Pancreas (tissue), 10 donors: ENCODE measurements around the gene ZACN. TPM values are rescaled to one million over a fixed set of nuclear protein-coding genes. Genes with fewer than 3 reads are reported as not detected.

Source experiments
- ATAC-seq, 4 donors: fragments of 200-7000 bp; cut with Tn5 transposase; one replicate each; pipeline versions ENCODE4 v1.8.0 to v1.9.1; 2020; ENCODE audit warnings: mild to moderate bottlenecking in 4 of 4, moderate library complexity in 4 of 4
- DNase-seq, 6 donors: peaks; one replicate each; pipeline ENCODE4 v3.0.0-alpha.2; 2020
- FAIRE-seq: peaks from 2 replicates; lab custom pipeline; 2012; peaks lifted over from hg19 to GRCh38; lab: Jason Lieb, UNC
- H3K27ac ChIP-seq, 4 donors: fragments of 200-600 bp; sonication (generic); 1 replicate in 3 of 4; 2 replicates in 1 of 4; pipeline versions ENCODE4 v1.5.0 to v1.8.0; 2020
- H3K27me3 ChIP-seq, 4 donors: fragments of 200-600 bp; one replicate each; pipeline ENCODE4 v1.8.0; 2021
- H3K36me3 ChIP-seq, 3 donors: fragments of 200-600 bp; sonication (generic) in 1 of 3; one replicate each; pipeline versions ENCODE4 v1.5.0 to v1.8.0; 2020 to 2021
- H3K4me1 ChIP-seq, 3 donors: fragments of 200-600 bp; one replicate each; pipeline ENCODE4 v1.8.0; 2021
- H3K4me3 ChIP-seq, 4 donors: fragments of 200-600 bp; sonication (generic) in 2 of 4; one replicate each; pipeline versions ENCODE4 v1.5.0 to v1.8.0; 2020 to 2021
- H3K9me3 ChIP-seq, 4 donors: fragments of 200-600 bp; one replicate each; pipeline ENCODE4 v1.8.0; 2021
- WGBS, 2 donors: extraction: QIAGEN DNeasy Blood & Tissue Kit; methylation state at CpG; one replicate each; pipeline ENCODE4 v1.1.7; 2013; 5-methylcytosine and 5-hydroxymethylcytosine counted together
- intact Hi-C, 3 donors: fragments of 100-400 bp; cut with DNase I; formaldehyde crosslinking; loops; one replicate each; pipeline versions ENCODE4 v1.11.1 to v1.14.2; 2022
- microRNA-seq, 2 donors: library from miRNA; unstranded; fragments of <30 nt; microRNA quantifications; one replicate each; pipeline versions ENCODE4 to v1.1.0, GENCODE V29; 2019 to 2020
- polyA plus RNA-seq, 2 donors: library from polyadenylated mRNA; stranded (reverse); fragments of 200-250 nt; gene quantifications; one replicate each; pipeline ENCODE4 v1.2.3, GENCODE V29; 2013
- total RNA-seq, 6 donors: library from RNA; stranded (reverse); fragmentation: NEBNext Ultra II Directional in 4 of 6; extraction: Animal tissue kit (Norgen Biotek cat#: 25700) in 4 of 6; gene quantifications; one replicate each; pipeline versions ENCODE4 v1.2.1 to v1.2.4, GENCODE V29; 2021 to 2023
- TF ChIP-seq, protein P1 (sequence below), 4 donors: fragments of 200-600 bp; sonication (generic) in 3 of 4; IDR thresholded peaks; one replicate each; pipeline versions ENCODE4 v1.5.0 to v1.8.0; 2021; ENCODE audit warnings: antibody characterized with exemption in 4 of 4
- donor health status: healthy with polysubstance abuse.
- donor health status: DM: no; HTN: no; CAD: no; lungs with moderate emphysema.
- donor health status: DM: no; HTN: no; CAD: no.
- donor health status: control.
- donor health status: control.
- donor health status: Bipolar disorder and iron deficiency.
- donor health status: DM: yes; HTN: yes; CAD: no.
- donor health status: DM: no; HTN: no; CAD: no.
- donor health status: DM: no; HTN: no; CAD: no.
- donor health status: DM: yes; HTN: yes; CAD: no.

Gene ZACN
- total and polyA plus RNA-seq, 8 donors, result 0.06 to 4.2 (median 3.4) TPM; not detected in 5

DNA sequence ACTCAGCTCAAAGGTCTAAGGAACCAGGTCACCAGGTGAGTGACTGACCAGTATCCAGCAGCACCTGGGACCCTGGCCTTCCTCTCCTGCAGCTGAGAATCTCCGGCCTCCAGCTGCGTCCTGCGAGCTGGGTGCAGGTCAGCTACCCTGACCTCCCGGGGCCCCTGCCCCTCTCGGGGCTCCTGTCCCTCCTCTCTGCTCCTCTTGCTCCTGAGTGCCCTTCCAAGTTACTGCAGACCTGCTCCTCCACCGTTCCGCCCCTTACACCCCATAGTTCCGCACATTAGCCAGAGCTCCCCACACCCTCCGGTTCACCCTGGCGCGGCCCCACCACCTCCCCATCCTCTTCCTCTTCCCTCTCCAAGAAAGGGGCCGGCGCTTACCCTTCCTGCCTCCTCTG is 51.5 kb downstream of the ZACN start:
- TF ChIP-seq, protein P1, sequence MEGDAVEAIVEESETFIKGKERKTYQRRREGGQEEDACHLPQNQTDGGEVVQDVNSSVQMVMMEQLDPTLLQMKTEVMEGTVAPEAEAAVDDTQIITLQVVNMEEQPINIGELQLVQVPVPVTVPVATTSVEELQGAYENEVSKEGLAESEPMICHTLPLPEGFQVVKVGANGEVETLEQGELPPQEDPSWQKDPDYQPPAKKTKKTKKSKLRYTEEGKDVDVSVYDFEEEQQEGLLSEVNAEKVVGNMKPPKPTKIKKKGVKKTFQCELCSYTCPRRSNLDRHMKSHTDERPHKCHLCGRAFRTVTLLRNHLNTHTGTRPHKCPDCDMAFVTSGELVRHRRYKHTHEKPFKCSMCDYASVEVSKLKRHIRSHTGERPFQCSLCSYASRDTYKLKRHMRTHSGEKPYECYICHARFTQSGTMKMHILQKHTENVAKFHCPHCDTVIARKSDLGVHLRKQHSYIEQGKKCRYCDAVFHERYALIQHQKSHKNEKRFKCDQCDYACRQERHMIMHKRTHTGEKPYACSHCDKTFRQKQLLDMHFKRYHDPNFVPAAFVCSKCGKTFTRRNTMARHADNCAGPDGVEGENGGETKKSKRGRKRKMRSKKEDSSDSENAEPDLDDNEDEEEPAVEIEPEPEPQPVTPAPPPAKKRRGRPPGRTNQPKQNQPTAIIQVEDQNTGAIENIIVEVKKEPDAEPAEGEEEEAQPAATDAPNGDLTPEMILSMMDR (IDR thresholded peaks at IDR 0.05), result no peak
- H3K27me3 ChIP-seq, result no peaks in the 10 kb centered on the region
- intact Hi-C loops, result no loop called here

DNA sequence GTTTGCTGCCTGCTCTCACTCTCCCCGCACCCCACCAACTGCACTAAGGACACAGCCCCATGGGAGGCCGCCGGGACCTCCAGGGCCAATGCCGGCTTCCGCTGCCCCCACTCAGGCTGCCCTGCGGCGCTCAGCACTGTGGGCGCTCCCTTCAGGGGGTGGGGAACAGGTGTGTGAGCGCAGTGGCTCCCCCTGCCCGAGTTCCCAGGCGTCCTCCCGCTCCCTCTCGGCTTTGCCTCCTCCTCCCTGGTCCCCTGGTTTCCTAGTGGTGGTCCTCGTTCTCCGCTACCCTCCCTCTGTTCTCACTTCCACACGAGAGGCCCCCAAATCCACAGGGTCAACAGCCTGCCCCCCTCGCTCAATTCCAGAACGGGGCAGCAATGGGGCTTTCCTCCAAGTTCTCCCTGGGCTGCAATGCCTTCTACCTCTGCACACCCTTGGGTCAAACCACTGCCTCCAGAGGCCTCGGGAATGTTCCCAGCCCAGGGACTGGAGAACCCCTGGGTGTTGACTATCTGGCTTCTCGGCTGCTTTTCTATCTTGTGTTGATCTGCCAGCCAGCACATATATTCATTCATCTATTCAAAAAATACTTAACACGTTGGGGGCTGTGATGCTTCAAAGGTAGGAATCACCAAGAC is 52.2 kb downstream of the ZACN start:
- no peak for ATAC-seq
- FAIRE-seq, result no peak
- 72 to 79% methylated on average over 21 of the region's 21 CpGs for WGBS, 2 donors
- DNase-seq, result no peak
- H3K9me3 ChIP-seq, result no peaks in the 10 kb centered on the region
- no peaks in the 10 kb centered on the region for H3K27me3 ChIP-seq
- TF ChIP-seq, protein P1 (IDR thresholded peaks at IDR 0.05), result no peak
- no peaks in the 10 kb centered on the region for H3K36me3 ChIP-seq
- H3K4me1 ChIP-seq, result peaks cover 0 to 2% (median 0%) of the 10 kb centered on the region in 3 donors
- intact Hi-C loops, result no loop called here
- H3K27ac ChIP-seq, result no peak overlapping the region
- H3K4me3 ChIP-seq, result no peak overlapping the region

More for the DNA sequence above, 51.5 kb downstream of the ZACN start:
- ATAC-seq (no peak), FAIRE-seq (no peak), DNase-seq (no peak)
- H3K4me3 ChIP-seq, result no peak overlapping the region
- no peaks in the 10 kb centered on the region for H3K36me3 ChIP-seq
- no peak overlapping the region for H3K27ac ChIP-seq
- WGBS, 2 donors, result 73 to 82% methylated on average over 13 of the region's 13 CpGs
- H3K9me3 ChIP-seq, result no peaks in the 10 kb centered on the region
- H3K4me1 ChIP-seq, result peaks cover 0 to 2% (median 0%) of the 10 kb centered on the region in 3 donors

DNA sequence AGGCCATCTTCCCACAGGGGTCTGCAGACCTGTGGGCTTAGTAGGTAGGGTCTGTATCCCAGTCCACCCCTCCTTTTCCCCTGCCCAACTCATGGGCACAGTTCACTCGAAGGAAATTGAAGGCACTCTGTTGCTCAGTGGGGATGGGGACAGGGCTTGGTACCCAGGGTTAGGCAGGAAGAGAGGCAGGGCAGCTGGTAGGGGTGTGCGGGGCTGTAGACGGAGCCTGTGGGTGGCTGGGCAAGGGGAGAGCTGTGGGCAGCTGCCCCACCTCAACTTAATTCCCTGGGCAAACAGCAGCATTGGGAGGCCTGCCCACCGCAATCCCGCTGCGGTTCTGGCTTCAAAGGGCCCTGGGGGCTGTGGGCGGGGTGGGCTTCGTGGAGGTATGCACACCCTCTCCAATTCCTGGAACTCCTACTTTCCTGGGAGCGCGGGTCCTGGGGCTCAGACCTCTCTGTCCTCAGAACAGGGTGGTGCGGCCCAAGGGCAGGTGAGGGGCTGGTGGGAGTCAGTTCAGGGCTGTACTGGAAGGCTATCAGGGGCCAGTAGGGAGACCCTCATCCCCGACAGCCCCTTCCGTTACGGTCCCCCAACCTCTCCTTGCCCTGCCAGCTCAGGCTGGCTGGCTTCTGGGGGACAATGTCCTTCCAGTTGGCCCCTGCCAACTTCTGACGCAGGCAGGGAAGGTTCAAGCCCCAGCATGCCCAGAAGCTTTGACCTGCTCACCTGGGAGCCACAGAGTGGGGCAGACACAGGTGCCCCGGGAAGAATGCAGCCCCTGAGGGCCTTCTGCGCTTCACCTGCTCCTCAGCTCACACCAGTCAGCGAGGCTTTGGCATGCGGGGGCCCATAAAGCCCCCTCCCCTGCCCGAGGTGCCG is 53.0 kb downstream of the ZACN start:
- H3K27me3 ChIP-seq, result no peaks in the 10 kb centered on the region
- no peaks in the 10 kb centered on the region for H3K9me3 ChIP-seq
- H3K4me3 ChIP-seq, result no peak overlapping the region
- ATAC-seq (peak; percentile 27 to 39 (median 34)), FAIRE-seq (no peak), DNase-seq (no peak)
- intact Hi-C loops, result no loop called here
- TF ChIP-seq, protein P1 (IDR thresholded peaks at IDR 0.05), result no peak
- H3K27ac ChIP-seq, result peak overlapping the region; percentile 45 to 65 (median 50)
- H3K36me3 ChIP-seq, result no peaks in the 10 kb centered on the region
- 61 to 68% methylated on average over 18 to 21 of the region's 21 CpGs for WGBS, 2 donors
- H3K4me1 ChIP-seq, result peaks cover 0 to 2% (median 0%) of the 10 kb centered on the region in 3 donors

Small RNAs within 50 kb of the gene (microRNA-seq; reads per million reads assigned to microRNA genes)
- gene MIR6868, result 1.2 to 1.9 reads per million in 2 donors

Other genes starting within 250 kb of the ZACN start
- 10 to 100 TPM in 3 of 6 donors, 1 to 10 TPM in 3; 4.7 to 23.6 (median 10.0) TPM for gene UNC13D, start 234.8 kb upstream of the ZACN start, total RNA-seq
- 10 to 100 TPM; 17.9 to 29.0 TPM for gene UNC13D, start 234.8 kb upstream of the ZACN start, polyA plus RNA-seq
- 10 to 100 TPM; 56.0 to 83.5 (median 62.9) TPM for gene WBP2, start 223.8 kb upstream of the ZACN start, total RNA-seq
- gene WBP2, start 223.8 kb upstream of the ZACN start, polyA plus RNA-seq, result 100 to 1,000 TPM in 1 of 2 donors, 10 to 100 TPM in 1; 95.0 to 106 TPM
- 10 to 100 TPM in 4 of 6 donors, 1 to 10 TPM in 2; 4.2 to 58.2 (median 17.6) TPM for gene TRIM47, start 200.6 kb upstream of the ZACN start, total RNA-seq
- gene TRIM47, start 200.6 kb upstream of the ZACN start, polyA plus RNA-seq, result 10 to 100 TPM; 34.1 to 35.9 TPM
- 10 to 100 TPM in 3 of 6 donors, 1 to 10 TPM in 3; 8.2 to 13.1 (median 10.3) TPM for gene TRIM65, start 182.2 kb upstream of the ZACN start, total RNA-seq
- 10 to 100 TPM in 1 of 2 donors, 1 to 10 TPM in 1; 9.8 to 12.5 TPM for gene TRIM65, start 182.2 kb upstream of the ZACN start, polyA plus RNA-seq
- gene MRPL38, start 174.3 kb upstream of the ZACN start, total RNA-seq, result 10 to 100 TPM; 40.6 to 59.9 (median 45.9) TPM
- gene MRPL38, start 174.3 kb upstream of the ZACN start, polyA plus RNA-seq, result 10 to 100 TPM; 95.3 to 95.8 TPM
- 10 to 100 TPM in 1 of 6 donors, 1 to 10 TPM in 5; 2.4 to 10.1 (median 3.9) TPM for gene FBF1, start 138.1 kb upstream of the ZACN start, total RNA-seq
- gene FBF1, start 138.1 kb upstream of the ZACN start, polyA plus RNA-seq, result 10 to 100 TPM in 1 of 2 donors, 1 to 10 TPM in 1; 7.7 to 24.8 TPM
- gene ACOX1, start 100.0 kb upstream of the ZACN start, total RNA-seq, result 10 to 100 TPM; 50.4 to 74.2 (median 59.4) TPM
- gene ACOX1, start 100.0 kb upstream of the ZACN start, polyA plus RNA-seq, result 10 to 100 TPM; 16.3 to 25.4 TPM
- 10 to 100 TPM in 5 of 6 donors, 1 to 10 TPM in 1; 6.9 to 12.9 (median 12.3) TPM for gene TEN1, start 99.9 kb upstream of the ZACN start, total RNA-seq
- 10 to 100 TPM; 19.7 to 35.0 TPM for gene TEN1, start 99.9 kb upstream of the ZACN start, polyA plus RNA-seq
- 1 to 10 TPM; 1.9 to 6.3 (median 3.0) TPM for gene CDK3, start 78.3 kb upstream of the ZACN start, total RNA-seq
- 10 to 100 TPM; 32.2 to 34.7 TPM for gene CDK3, start 78.3 kb upstream of the ZACN start, polyA plus RNA-seq
- 1 to 10 TPM; 1.3 to 3.5 (median 2.9) TPM for gene EVPL, start 51.9 kb upstream of the ZACN start, total RNA-seq
- 10 to 100 TPM in 1 of 2 donors, 1 to 10 TPM in 1; 6.5 to 14.6 TPM for gene EVPL, start 51.9 kb upstream of the ZACN start, polyA plus RNA-seq
- gene SRP68, start 6.7 kb upstream of the ZACN start, total RNA-seq, result 10 to 100 TPM; 42.4 to 74.6 (median 55.3) TPM
- 10 to 100 TPM; 32.2 to 45.9 TPM for gene SRP68, start 6.7 kb upstream of the ZACN start, polyA plus RNA-seq
- gene GALR2, start 4.4 kb upstream of the ZACN start, total RNA-seq, result under 1 TPM in 2 of 6 donors, not detected in 4; 0.12 to 0.19 TPM
- gene GALR2, start 4.4 kb upstream of the ZACN start, polyA plus RNA-seq, result under 1 TPM in 1 of 2 donors, not detected in 1; 0.11 TPM
- 10 to 100 TPM; 38.4 to 81.3 (median 49.8) TPM for gene EXOC7, start 24.6 kb downstream of the ZACN start, total RNA-seq
- gene EXOC7, start 24.6 kb downstream of the ZACN start, polyA plus RNA-seq, result 100 to 1,000 TPM in 1 of 2 donors, 10 to 100 TPM in 1; 97.1 to 103 TPM
- 1 to 10 TPM in 1 of 6 donors, under 1 TPM in 5; 0.14 to 1.2 (median 0.36) TPM for gene FOXJ1, start 62.1 kb downstream of the ZACN start, total RNA-seq
- gene FOXJ1, start 62.1 kb downstream of the ZACN start, polyA plus RNA-seq, result 1 to 10 TPM; 2.4 to 5.7 TPM
- gene RNF157, start 161.3 kb downstream of the ZACN start, total RNA-seq, result 1 to 10 TPM in 5 of 6 donors, under 1 TPM in 1; 0.87 to 4.0 (median 2.8) TPM
- gene RNF157, start 161.3 kb downstream of the ZACN start, polyA plus RNA-seq, result 1 to 10 TPM; 3.4 to 6.4 TPM
- gene UBALD2, start 186.2 kb downstream of the ZACN start, total RNA-seq, result 10 to 100 TPM; 17.8 to 34.6 (median 24.6) TPM
- gene UBALD2, start 186.2 kb downstream of the ZACN start, polyA plus RNA-seq, result 10 to 100 TPM; 21.8 to 30.0 TPM
- 1 to 10 TPM in 5 of 6 donors, under 1 TPM in 1; 0.81 to 2.6 (median 1.6) TPM for gene QRICH2, start 229.1 kb downstream of the ZACN start, total RNA-seq
- gene QRICH2, start 229.1 kb downstream of the ZACN start, polyA plus RNA-seq, result 1 to 10 TPM; 7.4 to 9.2 TPM